OCI-LY3 (cell line): ENCODE data around the gene NFIL3.
A peak's percentile ranks its signal among the peaks of the same experiment; 100 is the strongest.

Experiments used
- H2AFZ ChIP-seq: fragments of 200-600, 300-600 bp; shearing (Covaris generic); 2 replicates; pipeline ENCODE4 v1.6.0; 2014; ENCODE audit warnings: antibody characterized with exemption, low read depth, low read length
- H3K27ac ChIP-seq: fragments of 200-600, 300-600 bp; sonication (generic); 2 replicates; pipeline ENCODE4 v1.5.1; 2014; ENCODE audit warnings: mild to moderate bottlenecking, low read length, moderate library complexity, mixed read lengths
- H3K27me3 ChIP-seq: fragments of 200-600, 300-600 bp; sonication (generic); 2 replicates; pipeline ENCODE4 v1.6.1; 2014; ENCODE audit warnings: low read depth, low read length, mixed read lengths
- H3K36me3 ChIP-seq: fragments of 200-600, 300-600 bp; sonication (generic); replicated peaks from 2 replicates; pipeline ENCODE3; 2014; ENCODE audit warnings: low read depth, low read length, mixed read lengths
- H3K4me1 ChIP-seq: fragments of 300-600, 200-600 bp; sonication (generic); 2 replicates; pipeline ENCODE4 v1.6.1; 2014; ENCODE audit warnings: low read length, mixed read lengths
- H3K4me2 ChIP-seq: fragments of 200-600, 300-600 bp; sonication (generic); 2 replicates; pipeline ENCODE4 v1.6.1; 2014; ENCODE audit warnings: low read length, mixed read lengths
- H3K4me3 ChIP-seq: fragments of 300-600, 200-600 bp; sonication (generic); 2 replicates; pipeline ENCODE4 v1.5.1; 2014; ENCODE audit warnings: antibody characterized with exemption, mild to moderate bottlenecking, low read length, moderate library complexity
- H3K79me2 ChIP-seq: fragments of 300-600, 200-600 bp; shearing (Covaris generic); 2 replicates; pipeline ENCODE4 v1.6.1; 2014; ENCODE audit warnings: mild to moderate bottlenecking, low read length, mixed read lengths
- H3K9ac ChIP-seq: fragments of 300-600, 200-600 bp; shearing (Covaris generic); 2 replicates; pipeline ENCODE4 v1.6.0; 2014; ENCODE audit warnings: mild to moderate bottlenecking, low read length, moderate library complexity
- H3K9me3 ChIP-seq: fragments of 200-600, 300-600 bp; shearing (Covaris generic); 2 replicates; pipeline ENCODE4 v1.6.1; 2014; ENCODE audit warnings: low read length, mixed read lengths; ENCODE audit not compliant: insufficient read depth
- H4K20me1 ChIP-seq: fragments of 200-600, 300-600 bp; sonication (generic); 2 replicates; pipeline ENCODE4 v1.6.1; 2016; ENCODE audit warnings: low read length, mixed read lengths; ENCODE audit not compliant: insufficient read depth
- EZH2phosphoT487 ChIP-seq: fragments of 200-600 bp; shearing (Covaris generic); IDR thresholded peaks from 2 replicates; pipeline ENCODE4 v1.6.1; 2018; ENCODE audit warnings: antibody characterized with exemption, mixed run types, low read depth
- TF ChIP-seq, protein P1 (sequence below): fragments of 200-600, 300-600 bp; sonication (generic); IDR thresholded peaks from 2 replicates; pipeline ENCODE4 v1.5.1; 2014; ENCODE audit warnings: antibody characterized with exemption, low read length, low read depth

NFIL3 gene

DNA sequence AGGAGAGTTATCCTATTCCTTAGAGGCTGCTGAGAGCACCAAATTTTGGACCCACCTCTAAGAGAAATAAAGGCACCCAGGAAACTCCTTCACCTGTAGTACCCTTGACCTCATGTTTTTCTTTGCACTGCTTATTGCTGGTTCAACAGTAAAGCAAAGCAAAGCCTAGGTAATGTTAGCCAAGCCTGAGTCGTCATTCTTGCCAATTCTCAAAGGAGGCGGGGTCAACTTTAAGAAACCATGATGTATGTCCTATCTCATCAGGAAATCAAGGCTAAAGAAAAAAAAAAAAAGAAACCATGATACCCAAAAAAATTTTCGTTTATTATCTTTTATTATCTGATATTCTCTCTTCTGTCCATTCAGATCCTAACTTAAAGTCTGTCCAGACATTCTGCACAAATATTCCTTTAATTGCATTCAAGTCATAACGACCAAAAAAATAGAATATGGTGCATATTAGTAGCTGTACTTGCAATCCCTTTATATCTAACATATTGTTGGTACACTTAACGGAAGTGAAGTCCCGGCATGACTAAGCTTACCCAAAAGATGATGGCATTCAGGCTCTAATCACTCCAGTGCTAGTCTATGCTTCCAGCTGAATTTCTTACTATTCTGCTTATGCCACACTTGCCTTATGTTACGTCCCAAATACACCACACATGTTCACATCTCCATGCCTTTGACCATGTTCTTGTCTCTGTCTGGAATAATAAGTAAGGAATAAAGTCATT lies 63.7 kb downstream of the NFIL3 start:
- Histone ChIP-seq H3K4me3 (peak overlapping the region; percentile 98), H3K79me2 (peaks cover 4% of the 10 kb centered on the region; the same call in 1 of the 2 replicates), H3K27ac (no peak overlapping the region)

GRCh38 chr9:91359083-91359482 lies 64.5 kb downstream of the NFIL3 start:
- no peak overlapping the region for H3K27ac ChIP-seq
- H3K36me3 ChIP-seq, result no peaks in the 10 kb centered on the region
- peaks cover 4% of the 10 kb centered on the region; the same call in 1 of the 2 replicates for H3K79me2 ChIP-seq
- peaks cover 25% of the 10 kb centered on the region; the same call in 1 of the 2 replicates for H4K20me1 ChIP-seq
- peaks cover 15% of the 10 kb centered on the region for H3K27me3 ChIP-seq
- no peaks in the 10 kb centered on the region for H3K9me3 ChIP-seq
- no peak overlapping the region for H2AFZ ChIP-seq
- H3K9ac ChIP-seq, result no peak overlapping the region
- H3K4me1 ChIP-seq, result peaks cover 31% of the 10 kb centered on the region
- peak overlapping the region; percentile 36 for H3K4me2 ChIP-seq
- H3K4me3 ChIP-seq, result no peak overlapping the region
- 0 out of 2 replicates have a peak, but pooled peaks have one; percentile 40 for TF ChIP-seq EZH2phosphoT487
- TF ChIP-seq, protein P1, sequence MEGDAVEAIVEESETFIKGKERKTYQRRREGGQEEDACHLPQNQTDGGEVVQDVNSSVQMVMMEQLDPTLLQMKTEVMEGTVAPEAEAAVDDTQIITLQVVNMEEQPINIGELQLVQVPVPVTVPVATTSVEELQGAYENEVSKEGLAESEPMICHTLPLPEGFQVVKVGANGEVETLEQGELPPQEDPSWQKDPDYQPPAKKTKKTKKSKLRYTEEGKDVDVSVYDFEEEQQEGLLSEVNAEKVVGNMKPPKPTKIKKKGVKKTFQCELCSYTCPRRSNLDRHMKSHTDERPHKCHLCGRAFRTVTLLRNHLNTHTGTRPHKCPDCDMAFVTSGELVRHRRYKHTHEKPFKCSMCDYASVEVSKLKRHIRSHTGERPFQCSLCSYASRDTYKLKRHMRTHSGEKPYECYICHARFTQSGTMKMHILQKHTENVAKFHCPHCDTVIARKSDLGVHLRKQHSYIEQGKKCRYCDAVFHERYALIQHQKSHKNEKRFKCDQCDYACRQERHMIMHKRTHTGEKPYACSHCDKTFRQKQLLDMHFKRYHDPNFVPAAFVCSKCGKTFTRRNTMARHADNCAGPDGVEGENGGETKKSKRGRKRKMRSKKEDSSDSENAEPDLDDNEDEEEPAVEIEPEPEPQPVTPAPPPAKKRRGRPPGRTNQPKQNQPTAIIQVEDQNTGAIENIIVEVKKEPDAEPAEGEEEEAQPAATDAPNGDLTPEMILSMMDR, result no peak

More for the DNA sequence above, 63.7 kb downstream of the NFIL3 start:
- TF ChIP-seq, protein P1, result no peak
- TF ChIP-seq EZH2phosphoT487, result no peak
- H3K4me2 ChIP-seq, result peak overlapping the region; percentile 96
- no peak overlapping the region for H2AFZ ChIP-seq
- no peaks in the 10 kb centered on the region for H3K9me3 ChIP-seq
- H4K20me1 ChIP-seq, result peaks cover 25% of the 10 kb centered on the region; the same call in 1 of the 2 replicates
- H3K4me1 ChIP-seq, result peaks cover 31% of the 10 kb centered on the region
- no peak overlapping the region for H3K9ac ChIP-seq
- peaks cover 15% of the 10 kb centered on the region for H3K27me3 ChIP-seq
- H3K36me3 ChIP-seq, result no peaks in the 10 kb centered on the region
